T-cell (primary cell): Measurements from ENCODE around the gene TRPM4. TPM values are rescaled to one million over a fixed set of nuclear protein-coding genes. Genes with fewer than 3 reads are reported as not detected.

Source experiments
- ATAC-seq, 4 experiments: fragments of 200-7000 bp in 3 of 4; fragments of 150-1000 bp in 1 of 4; cut with Tn5 transposase; replicated peaks in 1 of 4; 1 replicate in 3 of 4; 2 replicates in 1 of 4; pipeline ENCODE4 v1.10.0; 2021; ENCODE audit warnings: moderate library complexity in 3 of 4, mild to moderate bottlenecking in 2 of 4, moderate number of reproducible peaks in 1 of 4
- CTCF ChIA-PET, 2 donors: fragments of 300-600 bp; sonication (Branson Sonifier 250); formaldehyde crosslinking; loops; one replicate each; lab custom pipeline; 2022; ENCODE audit warnings: antibody characterized with exemption in 2 of 2; lab: Charles Lee
- POLR2A ChIA-PET, 2 donors: fragments of 300-600 bp; sonication (Branson Sonifier 250); formaldehyde crosslinking; loops; one replicate each; lab custom pipeline; 2022; ENCODE audit warnings: antibody characterized with exemption in 2 of 2; lab: Charles Lee
- DNase-seq, 35 experiments: peaks; one replicate each; pipeline versions ENCODE4 v3.0.0 to v3.0.0-alpha.2; 2013 to 2023
- H3K27ac ChIP-seq: one replicate; pipeline ENCODE4 v1.5.1; 2013; ENCODE audit warnings: low read length
- H3K27me3 ChIP-seq, 2 experiments: replicated peaks in 1 of 2; 1 replicate in 1 of 2; 2 replicates in 1 of 2; pipeline versions ENCODE4 v1.6.1 to v1.7.0; 2013; ENCODE audit warnings: low read length in 1 of 2, mixed read lengths in 1 of 2; ENCODE audit not compliant: control insufficient read depth in 2 of 2, insufficient read depth in 2 of 2; ENCODE audit errors: extremely low read depth in 1 of 2
- H3K36me3 ChIP-seq, 2 donors: 1 replicate in 1 of 2; 2 replicates in 1 of 2; pipeline versions ENCODE4 v1.6.1 to v1.7.0; 2013; ENCODE audit warnings: low read length in 1 of 2; ENCODE audit not compliant: control insufficient read depth in 2 of 2, insufficient read depth in 1 of 2; ENCODE audit errors: extremely low read depth in 1 of 2
- H3K4me1 ChIP-seq, 2 experiments: 1 replicate in 1 of 2; 2 replicates in 1 of 2; pipeline versions ENCODE4 v1.6.1 to v1.7.0; 2013; ENCODE audit warnings: low read length in 2 of 2, mixed read lengths in 1 of 2; ENCODE audit not compliant: insufficient read depth in 2 of 2, control insufficient read depth in 1 of 2; ENCODE audit errors: extremely low read depth in 1 of 2
- H3K4me3 ChIP-seq, 2 donors: 1 replicate in 1 of 2; 2 replicates in 1 of 2; pipeline versions ENCODE4 v1.5.1 to v1.7.0; 2013; ENCODE audit warnings: mild to moderate bottlenecking in 2 of 2, low read length in 1 of 2, moderate library complexity in 1 of 2; ENCODE audit not compliant: control insufficient read depth in 1 of 2; ENCODE audit errors: extremely low read depth in 1 of 2
- H3K9me3 ChIP-seq: 2 replicates; pipeline ENCODE4 v1.7.0; 2013
- H3K27ac Mint-ChIP-seq, 2 donors: one replicate each; pipeline ENCODE4 v1.8.0; 2020 to 2021; ENCODE audit warnings: mild to moderate bottlenecking in 2 of 2, mixed read lengths in 2 of 2
- H3K27me3 Mint-ChIP-seq, 2 donors: one replicate each; pipeline ENCODE4 v1.8.0; 2021 to 2022; ENCODE audit warnings: mixed read lengths in 2 of 2
- H3K36me3 Mint-ChIP-seq: one replicate; pipeline ENCODE4 v1.8.0; 2021; ENCODE audit warnings: mixed read lengths
- H3K4me1 Mint-ChIP-seq, 3 donors: one replicate each; pipeline ENCODE4 v1.8.0; 2020 to 2022; ENCODE audit warnings: mixed read lengths in 3 of 3, mild to moderate bottlenecking in 1 of 3
- H3K4me3 Mint-ChIP-seq, 3 donors: one replicate each; pipeline ENCODE4 v1.8.0; 2020 to 2022; ENCODE audit warnings: mild to moderate bottlenecking in 3 of 3, mixed read lengths in 3 of 3, moderate library complexity in 3 of 3
- H3K9me3 Mint-ChIP-seq, 3 donors: one replicate each; pipeline ENCODE4 v1.8.0; 2020 to 2022; ENCODE audit warnings: mixed read lengths in 3 of 3
- WGBS: methylation state at CpG from one replicate; pipeline ENCODE4 v1.1.5; 2013; ENCODE audit warnings: missing lambda C conversion rate; ENCODE audit not compliant: insufficient coverage; 5-methylcytosine and 5-hydroxymethylcytosine counted together
- total RNA-seq, 35 experiments: library from RNA in 6 of 35; stranded (reverse) in 6 of 35; fragments of 120-200 nt in 1 of 35; gene quantifications; one replicate each; pipeline versions ENCODE4 v1.2.1 to v1.2.4 and lab custom pipeline; 2013 to 2026

TRPM4 gene
- total RNA-seq, 5 donors from 2014 or later (not counting 1 experiment from before 2014, with no cell fraction given), result 0.43 to 0.89 (median 0.50) TPM; not detected in 2

DNA sequence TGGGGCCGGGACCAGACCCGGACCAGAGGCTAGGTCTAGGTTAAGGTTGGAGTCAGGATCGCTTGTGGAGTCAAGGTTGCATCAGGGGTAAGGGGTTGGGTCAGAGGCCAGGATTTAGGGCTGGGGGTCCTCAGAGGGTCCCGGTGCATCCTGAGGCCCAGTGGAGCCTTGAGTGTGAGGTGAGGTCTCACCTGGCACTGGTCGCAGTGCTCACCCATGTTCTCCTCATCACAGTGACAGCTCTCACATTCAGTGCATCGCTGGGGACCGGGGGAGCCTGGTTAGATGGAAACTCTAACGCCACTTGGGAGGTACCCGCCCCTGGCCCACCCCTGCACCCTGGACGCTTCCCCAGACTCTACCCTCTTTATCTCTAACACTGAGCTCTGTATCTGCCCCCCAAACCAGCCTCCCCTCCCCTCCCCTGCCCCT, 5.5 kb upstream of the TRPM4 start:
- POLR2A ChIA-PET, result no interaction called here
- CTCF ChIA-PET, result interaction anchor here in 1 of 2 donors (0.6 kb wide), 1 partner anchor 387 kb away, joined by 5 read pairs; no protein-coding TSS in a partner anchor
- H3K4me3 ChIP-seq, result no peak overlapping the region
- H3K27ac ChIP-seq, result no peak overlapping the region
- H3K36me3 Mint-ChIP-seq, result no peaks in the 10 kb centered on the region
- H3K27me3 Mint-ChIP-seq, result peaks cover 64 to 80% of the 10 kb centered on the region in 2 donors
- ATAC-seq (peak in 1 of 4 experiments; percentile 22), DNase-seq (no peak)
- H3K9me3 ChIP-seq, result no peaks in the 10 kb centered on the region
- H3K4me1 ChIP-seq, result peaks cover 13 to 36% of the 10 kb centered on the region in 2 experiments
- H3K36me3 ChIP-seq, result no peaks in the 10 kb centered on the region
- H3K27ac Mint-ChIP-seq, result no peak overlapping the region
- H3K4me3 Mint-ChIP-seq, result peak overlapping the region in 2 of 3 donors; percentile 21 to 82
- 29% methylated on average over 4 of the region's 10 CpGs for WGBS
- peaks cover 12 to 88% of the 10 kb centered on the region in 2 experiments for H3K27me3 ChIP-seq
- H3K9me3 Mint-ChIP-seq, result peaks cover 0 to 8% (median 0%) of the 10 kb centered on the region in 3 donors
- H3K4me1 Mint-ChIP-seq, result peaks cover 27 to 30% (median 29%) of the 10 kb centered on the region in 3 donors

DNA sequence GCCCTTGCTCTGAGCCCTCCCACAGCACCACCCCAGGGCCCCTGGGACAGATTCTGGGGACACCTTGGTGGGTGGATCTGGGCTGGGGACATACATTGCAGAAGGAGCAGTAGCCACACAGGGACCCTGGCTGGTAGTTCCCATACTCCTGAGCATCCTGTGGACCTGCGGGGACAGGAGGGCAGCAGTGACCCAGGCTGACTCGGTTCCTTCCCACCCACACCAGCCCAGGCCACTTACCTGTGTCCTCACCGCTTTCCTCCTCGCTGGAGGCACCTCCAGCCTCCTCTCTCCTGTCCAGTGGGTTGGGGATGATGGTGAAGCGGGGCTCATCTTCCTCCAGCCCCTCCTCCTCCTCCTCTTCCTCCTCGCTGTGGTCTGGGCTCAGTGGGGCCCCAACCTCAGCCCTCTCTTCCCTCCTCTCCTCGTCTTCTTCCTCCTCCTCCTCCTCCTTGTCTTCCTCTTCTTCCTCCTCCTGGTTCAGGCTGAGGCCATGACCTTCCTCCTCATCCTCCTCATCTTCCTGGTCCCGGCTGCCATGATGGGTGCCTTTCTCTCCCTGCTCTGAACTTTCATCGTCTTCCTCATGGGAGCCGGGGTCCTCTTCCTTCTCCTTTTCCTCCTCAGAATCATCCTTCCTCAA, 4.3 kb upstream of the TRPM4 start:
- H3K9me3 Mint-ChIP-seq, result peaks cover 0 to 8% (median 0%) of the 10 kb centered on the region in 3 donors
- no peaks in the 10 kb centered on the region for H3K36me3 Mint-ChIP-seq
- Histone ChIP-seq H3K9me3 (no peaks in the 10 kb centered on the region), H3K27me3 (peaks cover 10 to 88% of the 10 kb centered on the region in 2 experiments), H3K27ac (no peak overlapping the region), H3K36me3 (no peaks in the 10 kb centered on the region), H3K4me3 (no peak overlapping the region), H3K4me1 (peaks cover 16 to 45% of the 10 kb centered on the region in 2 experiments)
- H3K27me3 Mint-ChIP-seq, result peaks cover 61 to 76% of the 10 kb centered on the region in 2 donors
- WGBS, result 73% methylated on average over 2 of the region's 10 CpGs
- no peak for ATAC-seq
- peaks cover 28 to 33% (median 31%) of the 10 kb centered on the region in 3 donors for H3K4me1 Mint-ChIP-seq
- POLR2A ChIA-PET, result no interaction called here
- DNase-seq, result no peak
- CTCF ChIA-PET, result no interaction called here
- peak overlapping the region in 1 of 3 donors; percentile 82 for H3K4me3 Mint-ChIP-seq
- no peak overlapping the region for H3K27ac Mint-ChIP-seq

DNA sequence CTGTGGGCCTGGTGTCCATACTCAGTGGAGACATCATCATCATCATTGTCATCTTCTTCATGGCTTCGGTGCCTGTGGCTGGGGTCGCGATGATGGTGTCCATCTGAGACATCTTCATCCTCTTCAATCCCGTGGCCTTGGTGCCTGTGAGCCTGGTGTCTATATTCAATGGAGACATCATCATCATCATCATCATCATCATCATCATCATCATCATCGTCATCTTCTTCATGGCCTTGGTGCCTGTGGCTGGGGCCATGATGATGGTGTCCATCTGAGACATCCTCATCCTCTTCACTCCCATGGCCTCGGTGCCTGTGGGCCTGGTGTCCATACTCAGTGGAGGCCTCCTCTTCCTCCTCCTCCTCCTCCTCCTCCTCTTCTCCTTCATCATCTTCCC, 3.3 kb upstream of the TRPM4 start:
- Histone ChIP-seq H3K36me3 (no peaks in the 10 kb centered on the region), H3K4me1 (peaks cover 13 to 39% of the 10 kb centered on the region in 2 experiments), H3K9me3 (no peaks in the 10 kb centered on the region), H3K27ac (no peak overlapping the region), H3K4me3 (no peak overlapping the region), H3K27me3 (peaks cover 11 to 88% of the 10 kb centered on the region in 2 experiments)
- Mint-ChIP-seq H3K4me1 (peaks cover 24 to 30% (median 25%) of the 10 kb centered on the region in 3 donors), H3K4me3 (peak overlapping the region in 1 of 3 donors; percentile 3), H3K27me3 (peaks cover 59 to 75% of the 10 kb centered on the region in 2 donors), H3K36me3 (no peaks in the 10 kb centered on the region), H3K27ac (no peak overlapping the region), H3K9me3 (peaks cover 0 to 8% (median 0%) of the 10 kb centered on the region in 3 donors)
- no peak for DNase-seq
- ATAC-seq, result no peak
- WGBS, result 90% methylated on average over 3 of the region's 6 CpGs
- CTCF ChIA-PET, result interaction anchor here in 1 of 2 donors (0.5 kb wide), 1 partner anchor 80 kb away, joined by 3 read pairs; no protein-coding TSS in a partner anchor
- POLR2A ChIA-PET, result no interaction called here

DNA sequence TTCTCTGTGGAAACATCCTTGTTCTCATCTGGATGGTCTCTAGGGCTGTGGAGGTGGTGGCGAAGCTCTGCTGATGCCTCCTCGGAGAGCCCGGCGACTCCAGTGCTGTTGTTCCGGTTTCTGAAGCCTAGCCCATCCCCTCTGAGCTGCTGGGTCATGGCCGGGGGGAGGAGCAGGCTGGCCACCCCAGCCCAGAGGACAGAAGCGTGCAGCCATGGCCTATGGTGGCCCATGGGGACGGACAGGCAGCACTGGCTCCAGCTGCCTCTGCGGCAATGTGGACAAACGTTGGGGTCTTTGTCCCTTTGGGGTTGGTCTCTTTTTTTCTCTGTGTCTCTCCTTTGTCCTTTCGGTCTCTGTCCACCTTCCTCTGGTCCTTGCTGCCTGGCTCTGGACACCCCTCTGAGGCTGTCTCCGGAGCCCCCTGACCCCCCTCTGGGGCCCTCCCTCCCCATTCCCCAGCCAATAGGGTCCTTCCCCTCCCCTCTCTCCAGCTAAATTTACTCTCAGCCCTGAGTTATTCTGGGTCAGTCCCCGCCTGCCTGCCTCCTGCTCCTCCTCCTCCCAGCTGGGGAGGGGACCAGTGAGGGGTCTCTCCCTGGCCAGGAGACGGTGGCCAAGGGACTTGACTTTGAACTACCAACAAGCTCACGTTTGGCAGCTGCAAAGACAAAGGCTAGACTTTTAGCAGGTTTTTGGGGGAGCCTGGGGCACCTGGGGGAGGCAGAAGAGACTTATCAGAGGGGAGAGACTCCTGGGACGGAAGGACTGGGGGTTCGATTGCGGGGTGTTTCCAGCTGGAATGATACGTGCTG, 2.4 kb upstream of the TRPM4 start, which contains the start of gene HRC:
TSS of gene HRC (minus strand) at position 392 of the 815 bp plus-strand sequence. CDS start at position 233, 159 bp downstream.
- CTCF ChIA-PET, result interaction anchor here in 1 of 2 donors (0.5 kb wide), 1 partner anchor 81 kb away, joined by 3 read pairs; no protein-coding TSS in a partner anchor
- no peaks in the 10 kb centered on the region for H3K36me3 ChIP-seq
- ATAC-seq (no peak), DNase-seq (no peak)
- POLR2A ChIA-PET, result no interaction called here
- H3K4me1 ChIP-seq, result peaks cover 8 to 30% of the 10 kb centered on the region in 2 experiments
- no peak within 1 kb of the TSS for H3K4me3 ChIP-seq
- 62% methylated on average over 15 of the region's 19 CpGs for WGBS
- H3K27me3 ChIP-seq, result peaks cover 11 to 88% of the 10 kb centered on the region in 2 experiments
- Mint-ChIP-seq H3K36me3 (no peaks in the 10 kb centered on the region), H3K27me3 (peaks cover 65 to 77% of the 10 kb centered on the region in 2 donors), H3K9me3 (peaks cover 0 to 8% (median 0%) of the 10 kb centered on the region in 3 donors), H3K4me1 (peaks cover 14 to 21% (median 16%) of the 10 kb centered on the region in 3 donors), H3K27ac (no peak within 1 kb of the TSS), H3K4me3 (peak within 1 kb of the TSS in 1 of 3 donors; percentile 3)
- no peaks in the 10 kb centered on the region for H3K9me3 ChIP-seq
- H3K27ac ChIP-seq, result no peak within 1 kb of the TSS

DNA sequence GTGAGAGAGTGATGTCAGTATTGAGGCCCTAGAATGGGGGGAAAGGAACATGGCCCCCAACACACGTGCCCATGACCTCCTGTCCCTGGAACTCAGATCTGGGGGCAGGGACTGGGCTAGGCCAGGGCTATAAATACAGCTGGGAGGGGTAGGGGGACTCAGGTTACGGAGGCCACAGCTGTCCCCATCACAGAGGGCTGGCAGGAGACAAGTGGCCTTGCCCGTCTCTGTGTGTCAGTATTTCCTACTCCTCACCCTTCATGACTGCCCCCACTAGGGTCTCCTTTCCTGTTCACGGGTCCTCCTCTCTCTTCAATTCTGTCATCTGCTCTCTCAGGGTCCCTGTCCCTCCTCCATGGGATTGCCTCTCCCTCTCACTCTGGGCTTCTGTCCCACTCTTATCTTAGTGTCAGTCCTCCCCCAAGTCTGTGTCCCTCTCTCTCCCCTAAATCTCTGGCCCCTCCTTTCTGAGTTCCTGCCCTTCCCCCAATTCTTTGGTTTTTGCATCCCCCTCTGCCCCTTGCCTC, 1.7 kb upstream of the TRPM4 start:
- Histone ChIP-seq H3K36me3 (no peaks in the 10 kb centered on the region), H3K27me3 (peaks cover 11 to 88% of the 10 kb centered on the region in 2 experiments), H3K4me3 (no peak overlapping the region), H3K4me1 (peaks cover 6 to 23% of the 10 kb centered on the region in 2 experiments), H3K27ac (no peak overlapping the region), H3K9me3 (no peaks in the 10 kb centered on the region)
- H3K4me1 Mint-ChIP-seq, result peaks cover 12 to 18% (median 14%) of the 10 kb centered on the region in 3 donors
- H3K4me3 Mint-ChIP-seq, result no peak overlapping the region
- H3K27me3 Mint-ChIP-seq, result peaks cover 72 to 80% of the 10 kb centered on the region in 2 donors
- peaks cover 0 to 8% (median 0%) of the 10 kb centered on the region in 3 donors for H3K9me3 Mint-ChIP-seq
- ATAC-seq (no peak), DNase-seq (no peak)
- 41% methylated on average over 2 of the region's 4 CpGs for WGBS
- H3K36me3 Mint-ChIP-seq, result no peaks in the 10 kb centered on the region
- no peak overlapping the region for H3K27ac Mint-ChIP-seq
- ChIA-PET POLR2A (no interaction called here), CTCF (no interaction called here)
